ENCODE results near the gene INPP5E.

The INPP5E gene

DNA sequence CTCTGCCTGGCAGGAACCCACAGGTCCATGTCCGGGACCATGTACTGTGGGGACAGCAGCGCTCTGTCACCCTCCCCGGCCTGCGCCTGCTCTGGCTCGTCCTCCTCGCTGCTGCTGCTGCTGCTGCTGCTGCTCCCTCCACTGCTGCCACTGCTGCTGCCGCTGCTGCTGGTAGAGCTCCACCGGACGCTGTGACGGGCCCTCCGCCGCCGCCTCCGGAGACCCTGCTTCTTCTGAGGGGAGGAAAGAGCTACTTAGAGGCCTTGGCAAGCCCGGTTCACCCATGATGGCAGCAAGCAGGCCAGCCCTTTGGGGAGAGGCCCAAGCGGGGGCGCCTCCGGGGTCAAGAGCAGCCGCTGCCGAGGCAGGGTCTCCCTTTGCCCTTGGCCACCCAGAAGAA is 56.2 kb downstream of the INPP5E start:
- Histone ChIP-seq H3K27me3 (ENCODE audit: insufficient read depth, low read length) (no peaks in the 10 kb centered on the region), H2AFZ (ENCODE audit: low read depth, low read length) (no peak overlapping the region), H3K4me1 (ENCODE audit: insufficient read depth, low read length) (no peaks in the 10 kb centered on the region), H3K36me3 (ENCODE audit: insufficient read depth, low read length) (peaks cover 80% of the 10 kb centered on the region), H3K4me3 (ENCODE audit: low read length) (no peak overlapping the region), H3K9me3 (ENCODE audit: low read length) (no peaks in the 10 kb centered on the region)

DNA sequence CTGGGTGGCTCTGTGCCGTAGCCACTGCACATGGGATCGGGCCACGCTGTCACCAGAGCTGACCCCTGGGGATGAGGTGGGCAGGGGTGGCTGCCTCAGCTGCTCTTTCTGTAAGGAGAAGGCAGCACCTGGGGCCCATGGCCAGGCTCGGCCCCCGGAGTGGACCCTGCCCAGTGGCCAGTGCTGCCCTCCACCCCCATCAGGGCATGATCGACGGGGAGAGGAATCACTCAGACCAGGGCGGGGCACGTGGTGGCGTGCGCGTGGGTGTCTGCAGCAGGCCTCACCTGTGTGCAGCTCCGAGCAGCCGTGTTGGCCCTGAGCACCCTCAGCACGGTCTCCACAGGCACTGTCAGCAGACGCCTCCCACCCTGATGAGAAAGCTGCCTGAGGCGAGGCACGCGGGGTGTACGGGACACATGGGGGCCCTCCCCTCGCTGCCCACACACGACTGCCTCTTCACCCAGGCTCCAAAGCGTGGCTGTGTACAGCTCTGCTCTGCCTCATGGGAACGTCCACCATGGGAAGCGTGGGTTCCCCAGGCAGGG is 57.6 kb downstream of the INPP5E start:
- H3K4me3 ChIP-seq (ENCODE audit: low read length): no peak overlapping the region
- peaks cover 72% of the 10 kb centered on the region for H3K36me3 ChIP-seq (ENCODE audit: insufficient read depth, low read length)
- H2AFZ ChIP-seq (ENCODE audit: low read depth, low read length): no peak overlapping the region
- H3K27me3 ChIP-seq (ENCODE audit: insufficient read depth, low read length): no peaks in the 10 kb centered on the region
- no peaks in the 10 kb centered on the region for H3K9me3 ChIP-seq (ENCODE audit: low read length)
- H3K4me1 ChIP-seq (ENCODE audit: insufficient read depth, low read length): no peaks in the 10 kb centered on the region

DNA sequence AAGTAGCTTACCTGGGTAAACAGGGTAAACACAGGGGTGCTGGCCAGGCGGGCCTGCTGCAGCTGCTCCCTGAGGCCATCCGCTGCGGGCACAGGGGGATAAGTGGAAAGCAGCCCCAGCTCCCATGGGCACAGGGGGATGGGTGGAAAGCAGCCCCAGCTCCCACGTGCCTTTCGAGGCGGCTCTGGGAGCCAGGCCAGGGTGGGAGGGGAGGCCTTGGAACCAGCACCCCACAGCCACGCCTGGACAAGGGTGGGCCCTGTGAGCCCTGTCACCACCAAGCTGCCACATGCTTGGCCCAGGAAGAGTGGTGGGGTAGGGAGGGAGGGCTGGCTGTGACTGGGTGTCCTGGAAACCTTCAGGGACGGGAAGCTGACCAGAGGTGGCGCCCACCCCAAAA is 58.3 kb downstream of the INPP5E start:
- Histone ChIP-seq H3K4me1 (ENCODE audit: insufficient read depth, low read length) (no peaks in the 10 kb centered on the region), H3K36me3 (ENCODE audit: insufficient read depth, low read length) (peaks cover 69% of the 10 kb centered on the region), H3K4me3 (ENCODE audit: low read length) (no peak overlapping the region), H2AFZ (ENCODE audit: low read depth, low read length) (no peak overlapping the region), H3K9me3 (ENCODE audit: low read length) (no peaks in the 10 kb centered on the region), H3K27me3 (ENCODE audit: insufficient read depth, low read length) (no peaks in the 10 kb centered on the region)

DNA sequence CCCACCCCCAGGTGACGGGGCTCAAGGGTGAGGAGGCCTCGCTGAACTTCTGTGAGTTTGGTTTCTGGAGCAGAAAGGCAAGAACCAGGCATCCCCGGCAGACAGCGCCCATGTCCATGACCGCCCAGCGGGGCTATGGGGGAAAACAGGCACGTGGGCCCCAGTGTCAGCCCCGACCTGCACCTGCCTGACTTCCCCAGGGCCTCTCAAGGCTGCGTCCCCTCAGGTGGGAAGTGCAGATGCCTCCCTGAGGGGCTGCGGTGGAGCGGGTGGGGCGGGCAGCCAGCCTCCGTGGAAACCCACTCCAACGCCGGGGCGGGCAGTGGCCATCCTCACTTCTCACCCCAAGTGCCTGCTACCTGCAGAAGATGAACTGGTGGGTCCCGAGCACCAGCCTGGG is 59.3 kb downstream of the INPP5E start:
- peaks cover 62% of the 10 kb centered on the region for H3K36me3 ChIP-seq (ENCODE audit: insufficient read depth, low read length)

DNA sequence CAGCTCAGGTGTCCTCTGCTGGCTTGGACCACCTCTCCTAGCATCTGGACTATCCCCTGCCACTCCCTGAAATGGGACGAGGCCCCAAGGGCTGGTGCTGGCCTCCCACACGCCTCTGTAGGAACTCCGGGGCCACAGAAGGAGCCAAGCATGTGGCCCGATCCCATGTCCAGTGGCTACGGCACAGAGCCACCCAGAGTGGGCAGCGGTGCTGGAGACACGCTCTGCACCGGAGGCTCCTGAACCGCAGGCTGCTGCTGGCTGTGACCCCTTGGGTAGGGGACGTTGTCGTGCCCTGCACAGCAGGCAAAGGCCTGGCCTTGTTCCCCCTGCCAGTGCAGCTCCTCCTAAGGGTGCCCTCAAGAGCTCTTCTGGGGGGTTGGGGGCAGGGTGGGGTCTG is 59.8 kb downstream of the INPP5E start:
- Histone ChIP-seq H3K9me3 (ENCODE audit: low read length) (no peaks in the 10 kb centered on the region), H2AFZ (ENCODE audit: low read depth, low read length) (no peak overlapping the region), H3K36me3 (ENCODE audit: insufficient read depth, low read length) (peaks cover 59% of the 10 kb centered on the region), H3K27me3 (ENCODE audit: insufficient read depth, low read length) (no peaks in the 10 kb centered on the region), H3K4me1 (ENCODE audit: insufficient read depth, low read length) (no peaks in the 10 kb centered on the region), H3K4me3 (ENCODE audit: low read length) (no peak overlapping the region)

More for the DNA sequence above, 59.3 kb downstream of the INPP5E start:
- Histone ChIP-seq H2AFZ (ENCODE audit: low read depth, low read length) (no peak overlapping the region), H3K4me1 (ENCODE audit: insufficient read depth, low read length) (no peaks in the 10 kb centered on the region), H3K27me3 (ENCODE audit: insufficient read depth, low read length) (no peaks in the 10 kb centered on the region), H3K9me3 (ENCODE audit: low read length) (no peaks in the 10 kb centered on the region), H3K4me3 (ENCODE audit: low read length) (no peak overlapping the region)

DNA sequence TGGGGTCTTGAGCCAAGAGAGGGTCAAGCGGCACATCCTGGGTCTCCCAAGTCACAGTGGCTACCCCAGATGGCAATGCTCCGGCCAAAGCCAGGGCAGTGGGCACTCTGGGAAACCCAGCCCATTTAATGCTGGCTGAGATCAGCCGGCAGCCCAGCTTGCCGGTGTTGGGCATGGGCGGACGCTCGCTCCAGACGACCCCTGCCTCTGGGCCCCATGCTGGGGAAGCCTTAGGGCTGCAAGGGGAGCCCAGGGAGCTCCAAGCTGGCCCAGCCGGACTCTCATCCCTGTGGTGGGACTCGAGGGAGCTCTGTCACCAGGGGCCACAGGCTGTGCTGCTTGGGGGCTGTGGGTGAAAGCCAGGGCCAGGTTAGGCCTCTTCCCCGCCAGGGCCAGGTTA is 60.2 kb downstream of the INPP5E start:
- H2AFZ ChIP-seq (ENCODE audit: low read depth, low read length): no peak overlapping the region
- H3K4me1 ChIP-seq (ENCODE audit: insufficient read depth, low read length): no peaks in the 10 kb centered on the region
- peaks cover 56% of the 10 kb centered on the region for H3K36me3 ChIP-seq (ENCODE audit: insufficient read depth, low read length)
- no peaks in the 10 kb centered on the region for H3K27me3 ChIP-seq (ENCODE audit: insufficient read depth, low read length)
- no peaks in the 10 kb centered on the region for H3K9me3 ChIP-seq (ENCODE audit: low read length)
- H3K4me3 ChIP-seq (ENCODE audit: low read length): no peak overlapping the region

DNA sequence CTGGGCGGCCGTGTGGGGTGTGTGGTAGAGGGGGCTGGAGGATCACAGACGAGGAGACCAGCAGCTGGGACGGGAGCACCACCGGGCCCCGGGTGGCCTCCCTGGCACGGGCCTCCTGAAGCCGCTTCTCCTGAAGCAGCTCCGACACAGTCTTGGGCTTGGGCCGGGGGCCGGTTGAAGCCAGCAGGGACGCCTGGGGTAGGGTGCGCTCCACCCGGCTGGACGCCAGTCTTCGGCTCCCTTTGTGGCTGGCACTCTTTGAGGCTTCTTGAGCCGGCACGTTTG is 60.7 kb downstream of the INPP5E start:
- Histone ChIP-seq H3K27me3 (ENCODE audit: insufficient read depth, low read length) (no peaks in the 10 kb centered on the region), H3K4me3 (ENCODE audit: low read length) (no peak overlapping the region), H2AFZ (ENCODE audit: low read depth, low read length) (no peak overlapping the region), H3K36me3 (ENCODE audit: insufficient read depth, low read length) (peaks cover 52% of the 10 kb centered on the region), H3K4me1 (ENCODE audit: insufficient read depth, low read length) (peaks cover under 1% of the 10 kb centered on the region), H3K9me3 (ENCODE audit: low read length) (no peaks in the 10 kb centered on the region)
